Measurements from ENCODE around the gene BTBD18.
"Not testable (repeated sequence)": the region's sequence is repeated elsewhere in the genome, so short reads cannot be mapped to it uniquely, and the experiment has no call there.

Gene BTBD18

GRCh38 chr11:57732661-57733060 is 19.0 kb downstream of the BTBD18 start:
- no peak for DNase-seq (ENCODE audit: low spot score)

- no peak for DNase-seq (ENCODE audit: low spot score)
These were observed 22.1 kb downstream of the BTBD18 start for GRCh38 chr11:57729479-57729878.

- no peak for DNase-seq (ENCODE audit: low spot score)
These were observed 22.8 kb downstream of the BTBD18 start for GRCh38 chr11:57728829-57729228.

GRCh38 chr11:57727185-57727584 is 24.4 kb downstream of the BTBD18 start:
- DNase-seq (ENCODE audit: low spot score) = no peak

GRCh38 chr11:57716726-57717125 is 34.9 kb downstream of the BTBD18 start:
- not testable (repeated sequence) for DNase-seq (ENCODE audit: low spot score)

GRCh38 chr11:57713835-57714234 is 37.8 kb downstream of the BTBD18 start:
- DNase-seq (ENCODE audit: low spot score) = no peak

GRCh38 chr11:57712256-57713150 is 39.1 kb downstream of the BTBD18 start, which contains the start of gene TMX2:
Gene TMX2, plus strand, starts transcription at chr11:57712593. Its CDS starts 26 bp downstream, at chr11:57712619.
- DNase-seq (ENCODE audit: low spot score) = peak; percentile 96

- DNase-seq (ENCODE audit: low spot score) = peak; percentile 88
These were observed 40.0 kb downstream of the BTBD18 start, which contains the start of gene MED19 for GRCh38 chr11:57711414-57712255. Gene MED19, minus strand, starts transcription at chr11:57712215. Its CDS starts 36 bp downstream, at chr11:57712179.

GRCh38 chr11:57709802-57710367 is 41.7 kb downstream of the BTBD18 start:
- no peak for DNase-seq (ENCODE audit: low spot score)

- not testable (repeated sequence) for DNase-seq (ENCODE audit: low spot score)
These were observed 46.2 kb downstream of the BTBD18 start for GRCh38 chr11:57705432-57705831.

GRCh38 chr11:57704932-57705331 is 46.7 kb downstream of the BTBD18 start:
- no peak for DNase-seq (ENCODE audit: low spot score)

GRCh38 chr11:57703341-57703740 is 48.3 kb downstream of the BTBD18 start:
- DNase-seq (ENCODE audit: low spot score) = no peak

- no peak for DNase-seq (ENCODE audit: low spot score)
These were observed 51.2 kb downstream of the BTBD18 start for GRCh38 chr11:57700425-57700824.

- DNase-seq (ENCODE audit: low spot score) = no peak
These were observed 51.8 kb downstream of the BTBD18 start for GRCh38 chr11:57699813-57700212.

- DNase-seq (ENCODE audit: low spot score) = no peak
These were observed 52.7 kb downstream of the BTBD18 start for GRCh38 chr11:57698843-57699365.

Data from CD4-positive, alpha-beta T cell treated with Interleukin-15 for 4 hours (primary cell).